Embryonic facial prominence (tissue), 1 donor: ENCODE data around the gene ATP8A2.
"Not testable (repeated sequence)": the region's sequence is repeated elsewhere in the genome, so short reads cannot be mapped to it uniquely, and the experiment has no call there.

Experiments
- DNase-seq: peaks from one replicate; pipeline ENCODE4 v3.0.0-alpha.2; 2016; ENCODE audit errors: extremely low spot score

Gene ATP8A2

GRCh38 chr13:25371875-25372283 is at the start of gene ATP8A2:
TSS of gene ATP8A2 (plus strand) at chr13:25371974. CDS start at chr13:25372213, 239 bp downstream.
- DNase-seq: no peak

GRCh38 chr13:25324100-25324499 is 47.7 kb upstream of the ATP8A2 start:
- DNase-seq: no peak

- DNase-seq: no peak
These were observed 42.1 kb upstream of the ATP8A2 start for GRCh38 chr13:25329706-25330105.

DNA sequence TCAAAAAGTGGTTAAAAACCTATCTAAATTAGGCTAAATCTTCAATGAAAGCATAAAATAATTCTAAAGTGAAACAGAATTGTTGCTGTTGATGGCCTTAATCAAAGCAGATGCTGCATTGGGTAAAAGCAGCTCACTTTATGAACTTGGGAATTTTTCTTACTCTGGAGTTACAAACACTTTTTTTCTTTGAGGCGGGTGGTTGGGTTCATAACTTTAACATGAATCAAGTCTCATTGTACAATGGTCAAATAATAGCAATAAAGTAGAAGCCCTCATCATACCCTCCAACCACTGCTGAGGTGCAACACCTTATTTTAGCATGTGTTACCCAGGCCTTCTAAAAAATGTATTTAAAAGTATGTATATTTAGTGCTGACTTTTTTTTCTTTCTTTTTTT is 41.2 kb upstream of the ATP8A2 start:
- no peak for DNase-seq

- no peak for DNase-seq
These were observed 35.9 kb upstream of the ATP8A2 start for GRCh38 chr13:25335856-25336255.

DNA sequence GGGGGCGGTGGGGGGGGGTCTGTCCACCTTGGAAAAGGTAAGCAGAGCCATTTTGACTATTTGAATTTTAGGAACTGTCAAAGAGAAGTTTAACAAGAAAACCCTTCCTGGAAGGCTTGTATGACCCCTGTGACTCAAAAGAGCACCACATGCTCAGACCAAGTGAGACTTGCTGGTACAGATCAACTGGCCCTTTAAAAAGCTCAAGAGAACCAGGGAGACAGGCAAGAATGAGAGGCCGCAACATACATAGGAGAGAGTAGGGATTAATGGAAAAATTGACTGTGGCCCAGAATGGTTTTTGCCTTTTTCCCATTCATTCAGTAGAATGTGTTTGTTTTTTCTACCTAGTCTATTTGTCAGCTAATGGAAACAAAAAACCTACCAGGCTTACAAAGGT is 26.2 kb upstream of the ATP8A2 start:
- DNase-seq: no peak

DNA sequence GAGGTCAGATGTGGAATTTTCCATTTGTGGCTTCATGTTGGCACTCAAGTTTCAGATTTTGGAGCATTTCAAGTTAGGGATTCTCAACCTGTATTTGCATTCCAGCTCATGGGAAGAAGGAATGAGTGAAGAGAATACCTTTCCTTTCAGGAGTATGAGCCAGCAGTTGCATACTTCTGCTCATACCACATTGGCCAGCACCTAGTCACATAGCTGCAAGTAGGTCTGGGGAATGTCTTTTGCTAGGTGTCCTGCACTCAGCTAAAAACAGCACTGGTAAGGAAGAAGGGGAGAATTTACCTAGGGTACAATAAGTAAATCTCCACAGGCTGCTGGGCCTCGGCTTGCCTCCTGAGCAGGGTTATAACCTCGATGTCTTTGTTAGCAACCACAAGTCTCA is 24.6 kb upstream of the ATP8A2 start:
- no peak for DNase-seq

DNA sequence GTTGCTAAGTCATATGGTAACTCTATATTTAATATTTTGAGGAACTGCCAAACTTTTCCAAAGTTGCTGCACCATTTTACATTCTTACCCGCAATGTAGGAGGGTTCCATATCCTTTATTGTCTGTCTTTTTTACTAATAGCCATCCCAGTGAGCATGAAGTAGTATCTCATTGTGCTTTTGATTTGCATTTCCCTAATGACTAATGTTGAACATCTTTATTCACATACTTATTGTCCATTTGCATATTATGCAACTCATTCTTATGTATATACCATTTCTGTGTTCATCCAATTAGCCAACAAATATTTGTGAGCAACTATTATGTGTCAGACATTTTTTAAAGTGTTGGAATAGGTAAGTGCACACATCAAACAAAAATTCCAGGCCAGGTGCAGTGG is 20.4 kb upstream of the ATP8A2 start:
- no peak for DNase-seq

DNA sequence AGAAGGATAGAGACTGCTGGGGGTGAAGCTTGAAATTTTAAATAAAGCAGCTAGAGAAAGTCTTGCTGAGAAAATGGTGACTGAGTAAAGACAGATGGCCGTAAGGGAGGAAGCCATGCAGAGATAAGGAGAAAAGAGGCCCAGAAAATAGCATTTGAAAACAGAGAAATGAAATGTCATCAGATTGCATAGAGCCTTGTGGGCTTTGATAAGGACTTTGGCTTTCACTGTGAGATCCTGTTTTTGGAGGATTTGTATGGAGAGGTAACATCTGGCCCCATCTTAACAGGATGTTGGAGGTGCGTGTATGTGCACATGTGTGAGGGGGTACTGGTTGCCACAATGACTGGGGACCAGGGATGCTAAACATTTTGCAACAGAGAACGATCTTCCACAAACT is 19.5 kb upstream of the ATP8A2 start:
- no peak for DNase-seq

GRCh38 chr13:25352806-25353205 is 19.0 kb upstream of the ATP8A2 start:
- no peak for DNase-seq

DNA sequence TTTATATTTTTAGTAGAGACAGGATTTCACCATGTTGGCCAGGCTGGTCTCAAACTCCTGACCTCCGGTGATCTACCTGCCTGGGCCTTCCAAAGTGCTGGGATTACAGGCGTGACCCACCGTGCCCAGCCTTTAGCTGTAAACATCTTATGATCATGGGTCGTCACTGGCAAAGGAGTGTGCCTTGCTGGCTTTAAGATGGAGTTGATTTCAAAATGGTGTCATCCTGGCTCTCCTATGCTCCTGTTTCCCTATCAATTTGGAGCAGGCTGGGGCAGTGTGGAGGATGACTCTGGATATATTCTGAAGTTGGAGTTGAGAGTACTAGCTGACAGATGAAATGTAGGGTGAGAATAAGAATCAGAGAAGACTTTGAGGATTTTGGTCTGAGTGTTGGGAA is 18.4 kb upstream of the ATP8A2 start:
- no peak for DNase-seq

DNA sequence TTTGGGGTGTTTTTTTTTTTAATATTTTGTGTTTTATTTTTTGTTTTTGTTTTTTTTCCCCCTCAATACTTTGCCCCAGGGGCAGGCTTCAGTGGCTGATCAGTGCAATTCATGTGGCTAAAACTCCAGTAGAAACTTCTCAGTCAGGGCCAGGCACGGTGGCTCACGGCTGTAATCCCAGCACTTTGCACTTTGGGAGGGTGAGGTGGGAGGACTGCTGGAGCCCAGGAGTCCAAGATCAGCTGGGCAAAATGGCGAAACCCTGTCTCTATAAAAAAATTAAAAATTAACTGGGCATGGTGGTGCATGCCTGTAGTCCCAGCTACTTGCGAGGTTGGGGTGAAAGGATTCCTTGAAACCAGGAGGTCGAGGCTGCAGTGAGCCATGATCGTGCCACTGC is 17.4 kb upstream of the ATP8A2 start:
- DNase-seq: no peak

- not testable (repeated sequence) for DNase-seq
These were observed 11.3 kb upstream of the ATP8A2 start for GRCh38 chr13:25360443-25360842.

DNA sequence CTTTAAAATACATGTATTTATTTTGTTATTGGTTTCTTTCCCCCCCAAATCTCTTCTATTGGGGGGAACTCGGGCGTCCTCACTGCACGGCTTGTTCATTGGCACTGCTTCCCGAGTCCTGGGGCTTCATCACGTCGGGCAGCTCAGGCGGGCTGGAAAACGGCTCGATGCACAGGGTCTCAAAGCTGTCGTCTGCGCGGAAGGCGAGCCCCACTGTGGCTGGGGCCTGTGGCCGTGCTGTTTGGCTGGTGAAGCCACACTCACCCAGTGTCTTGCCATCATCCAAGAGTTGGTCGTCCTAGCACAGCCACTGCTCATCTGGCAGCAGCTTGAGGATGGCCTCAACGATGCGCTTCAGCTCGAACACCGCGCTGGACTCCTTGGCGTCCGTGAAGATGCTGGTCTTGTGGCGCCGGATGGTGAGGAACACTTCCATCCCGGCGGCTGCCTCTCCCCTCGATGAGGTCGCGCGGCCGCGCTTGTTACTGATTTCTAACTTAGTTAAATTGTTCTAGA is 6.0 kb upstream of the ATP8A2 start:
- DNase-seq: no peak

GRCh38 chr13:25371158-25371874 is 458 bp upstream of the ATP8A2 start:
- DNase-seq: no peak

GRCh38 chr13:25372284-25373081 is 709 bp downstream of the ATP8A2 start:
- DNase-seq: no peak

- no peak for DNase-seq
These were observed 4.1 kb downstream of the ATP8A2 start for GRCh38 chr13:25375727-25376358.

DNA sequence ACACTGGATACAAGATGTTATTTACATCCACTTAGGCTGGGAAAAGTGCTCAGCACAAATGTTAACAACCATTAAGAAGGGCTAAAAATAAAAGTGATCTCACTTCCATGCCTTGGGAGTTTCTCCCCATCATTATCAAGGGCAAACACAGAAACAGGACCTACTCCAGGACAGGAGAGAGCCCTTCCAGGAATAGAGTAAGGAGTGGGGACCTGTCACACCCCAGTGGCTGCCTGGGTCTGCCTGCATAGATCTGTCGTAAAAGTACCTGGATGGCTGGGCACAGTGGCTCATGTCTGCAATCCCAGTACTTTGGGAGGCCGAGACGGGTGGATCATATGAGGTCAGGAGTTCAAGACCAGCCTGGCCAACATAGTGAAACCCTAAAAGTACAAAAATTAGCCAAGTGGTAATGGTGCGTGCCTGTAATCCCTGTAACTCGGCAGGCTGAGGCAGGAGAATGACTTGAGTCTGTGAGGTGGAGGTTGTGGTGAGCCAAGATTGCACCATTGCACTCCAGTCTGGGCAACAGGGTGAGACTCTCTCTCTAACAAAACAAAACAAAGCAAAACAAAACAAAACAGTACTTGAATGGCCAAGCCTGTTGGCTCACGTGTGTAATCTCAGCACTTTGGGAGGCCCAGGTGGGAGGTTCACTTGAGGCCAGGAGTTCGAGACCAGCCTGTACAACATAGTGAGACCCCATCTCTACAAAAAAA is 5.6 kb downstream of the ATP8A2 start:
- DNase-seq: no peak

DNA sequence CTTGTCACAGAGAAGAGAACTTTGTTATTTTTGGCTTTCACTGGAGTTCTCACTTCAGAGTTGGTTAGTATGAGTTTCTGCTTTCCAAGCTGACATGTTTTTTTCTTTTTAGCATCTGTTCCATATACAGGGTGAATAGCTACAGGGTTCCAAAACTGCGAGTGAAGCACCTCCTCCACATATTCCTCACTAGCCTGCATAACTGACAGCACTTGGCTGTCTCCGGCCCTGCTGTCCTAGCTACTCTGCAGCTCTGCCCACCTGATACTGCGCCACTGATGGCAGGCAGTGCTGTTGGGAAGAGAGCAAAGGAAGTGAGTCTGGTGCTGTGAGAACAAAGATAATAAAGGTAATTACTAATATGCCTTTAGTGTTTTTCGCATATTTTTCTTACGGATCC is 6.8 kb downstream of the ATP8A2 start:
- no peak for DNase-seq

DNA sequence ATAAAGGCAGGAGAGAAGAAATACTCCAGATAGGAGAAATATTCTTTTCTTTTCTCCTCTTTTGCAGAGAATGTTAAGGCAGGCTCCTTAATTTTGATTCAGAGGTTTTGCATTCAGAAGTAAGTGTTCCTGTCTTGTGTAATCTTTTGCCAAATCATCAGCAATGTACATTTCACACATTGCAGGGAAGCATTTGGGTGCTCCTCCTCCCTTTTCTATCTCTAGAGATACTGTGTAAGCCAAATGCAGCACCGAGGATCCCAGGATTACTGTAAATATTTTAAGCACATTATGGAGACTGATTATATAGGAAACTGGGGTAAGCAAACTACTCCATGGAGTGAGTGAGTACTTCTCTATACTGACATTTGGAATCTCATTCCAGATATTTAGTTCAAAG is 7.2 kb downstream of the ATP8A2 start:
- no peak for DNase-seq

DNA sequence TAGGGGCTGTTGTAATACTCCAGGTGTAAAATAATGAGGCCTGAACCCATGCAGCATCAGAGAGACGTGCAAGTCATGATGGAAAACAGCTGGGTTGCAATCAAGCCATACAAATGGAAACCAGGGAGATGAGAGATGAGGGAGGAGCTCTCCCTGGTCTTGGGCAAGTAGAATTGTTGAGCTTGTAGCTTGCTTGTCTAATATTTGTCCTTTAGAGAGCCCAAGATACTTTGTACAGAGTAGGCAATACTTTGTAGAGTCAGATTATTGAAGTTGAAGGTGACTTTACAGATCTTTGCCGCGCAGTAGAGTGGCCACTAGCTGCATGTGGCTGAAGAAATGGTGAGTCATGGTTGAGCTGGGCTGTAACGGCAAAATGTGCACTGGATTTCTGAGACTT is 8.3 kb downstream of the ATP8A2 start:
- DNase-seq: no peak

- DNase-seq: no peak
These were observed 9.1 kb downstream of the ATP8A2 start for GRCh38 chr13:25380741-25381324.
